ENCODE data around the gene PTPRG.

DNA sequence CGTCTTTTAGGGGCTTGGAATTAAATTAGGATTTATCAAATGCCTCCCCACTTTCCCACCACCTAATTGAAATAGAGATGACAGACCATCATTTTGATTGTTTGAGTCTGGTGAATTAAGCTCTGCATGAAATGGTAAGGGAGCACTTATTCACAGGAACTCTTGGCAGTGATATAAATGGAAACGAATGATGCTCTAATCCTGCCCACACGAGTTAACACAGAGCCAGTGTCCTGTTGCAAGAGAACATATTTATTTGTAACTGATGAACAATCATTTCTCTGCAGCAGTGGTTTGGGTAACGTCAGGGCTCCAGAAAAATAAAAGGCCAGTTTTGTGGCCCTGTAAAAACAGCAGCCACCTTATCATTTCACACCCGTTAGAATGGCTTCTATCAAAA, 648.6 kb downstream of the PTPRG start:
- TF ChIP-seq, protein P1, sequence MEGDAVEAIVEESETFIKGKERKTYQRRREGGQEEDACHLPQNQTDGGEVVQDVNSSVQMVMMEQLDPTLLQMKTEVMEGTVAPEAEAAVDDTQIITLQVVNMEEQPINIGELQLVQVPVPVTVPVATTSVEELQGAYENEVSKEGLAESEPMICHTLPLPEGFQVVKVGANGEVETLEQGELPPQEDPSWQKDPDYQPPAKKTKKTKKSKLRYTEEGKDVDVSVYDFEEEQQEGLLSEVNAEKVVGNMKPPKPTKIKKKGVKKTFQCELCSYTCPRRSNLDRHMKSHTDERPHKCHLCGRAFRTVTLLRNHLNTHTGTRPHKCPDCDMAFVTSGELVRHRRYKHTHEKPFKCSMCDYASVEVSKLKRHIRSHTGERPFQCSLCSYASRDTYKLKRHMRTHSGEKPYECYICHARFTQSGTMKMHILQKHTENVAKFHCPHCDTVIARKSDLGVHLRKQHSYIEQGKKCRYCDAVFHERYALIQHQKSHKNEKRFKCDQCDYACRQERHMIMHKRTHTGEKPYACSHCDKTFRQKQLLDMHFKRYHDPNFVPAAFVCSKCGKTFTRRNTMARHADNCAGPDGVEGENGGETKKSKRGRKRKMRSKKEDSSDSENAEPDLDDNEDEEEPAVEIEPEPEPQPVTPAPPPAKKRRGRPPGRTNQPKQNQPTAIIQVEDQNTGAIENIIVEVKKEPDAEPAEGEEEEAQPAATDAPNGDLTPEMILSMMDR (IDR thresholded peaks at IDR 0.05; ENCODE audit: poor library complexity) = no peak
- no peak for TF ChIP-seq EZH2 (IDR thresholded peaks at IDR 0.05; ENCODE audit: borderline replicate concordance)
